ENCODE results near the gene SLC22A17. TPM values are rescaled to one million over a fixed set of nuclear protein-coding genes. Genes with fewer than 3 reads are reported as not detected.
"Not testable (repeated sequence)": the region's sequence is repeated elsewhere in the genome, so short reads cannot be mapped to it uniquely, and the experiment has no call there.

The SLC22A17 gene
- total RNA-seq, 3 donors from 2014 or later: 2.0 to 2.4 (median 2.3) TPM

- peaks cover under 1% of the 10 kb centered on the region for H3K4me1 Mint-ChIP-seq (ENCODE audit: low read depth)
- H3K9me3 Mint-ChIP-seq: no peaks in the 10 kb centered on the region
- no peak for ATAC-seq
- H3K36me3 Mint-ChIP-seq (ENCODE audit: insufficient read depth): no peaks in the 10 kb centered on the region
- no peak for DNase-seq
- H3K27me3 Mint-ChIP-seq (ENCODE audit: low read depth): peaks cover 18% of the 10 kb centered on the region
- H3K4me3 Mint-ChIP-seq: no peak overlapping the region
Measured at GRCh38 chr14:23347406-23348296, 5.0 kb downstream of the SLC22A17 start.

GRCh38 chr14:23346693-23347405, 5.8 kb downstream of the SLC22A17 start:
- Mint-ChIP-seq H3K4me3 (no peak overlapping the region), H3K27me3 (ENCODE audit: low read depth) (peaks cover 18% of the 10 kb centered on the region), H3K36me3 (ENCODE audit: insufficient read depth) (no peaks in the 10 kb centered on the region), H3K9me3 (no peaks in the 10 kb centered on the region), H3K4me1 (ENCODE audit: low read depth) (no peaks in the 10 kb centered on the region)
- DNase-seq (no peak), ATAC-seq (no peak)

GRCh38 chr14:23345987-23346692, 6.5 kb downstream of the SLC22A17 start:
- Mint-ChIP-seq H3K4me1 (ENCODE audit: low read depth) (no peaks in the 10 kb centered on the region), H3K4me3 (no peak overlapping the region), H3K36me3 (ENCODE audit: insufficient read depth) (no peaks in the 10 kb centered on the region), H3K9me3 (no peaks in the 10 kb centered on the region), H3K27me3 (ENCODE audit: low read depth) (peaks cover 14% of the 10 kb centered on the region)
- ATAC-seq (no peak), DNase-seq (no peak)

- Mint-ChIP-seq H3K4me3 (no peak overlapping the region), H3K36me3 (ENCODE audit: insufficient read depth) (no peaks in the 10 kb centered on the region), H3K27me3 (ENCODE audit: low read depth) (peaks cover 4% of the 10 kb centered on the region), H3K9me3 (no peaks in the 10 kb centered on the region), H3K4me1 (ENCODE audit: low read depth) (no peaks in the 10 kb centered on the region)
- DNase-seq (no peak), ATAC-seq (no peak)
Measured at GRCh38 chr14:23344481-23344880, 8.2 kb downstream of the SLC22A17 start.

- H3K9me3 Mint-ChIP-seq: no peaks in the 10 kb centered on the region
- no peak for DNase-seq
- no peak for ATAC-seq
- H3K4me3 Mint-ChIP-seq: no peak overlapping the region
- no peaks in the 10 kb centered on the region for H3K36me3 Mint-ChIP-seq (ENCODE audit: insufficient read depth)
- H3K27me3 Mint-ChIP-seq (ENCODE audit: low read depth): peaks cover 20% of the 10 kb centered on the region
- no peaks in the 10 kb centered on the region for H3K4me1 Mint-ChIP-seq (ENCODE audit: low read depth)
Measured at GRCh38 chr14:23339506-23340268, 13.0 kb downstream of the SLC22A17 start.

- Mint-ChIP-seq H3K36me3 (ENCODE audit: insufficient read depth) (no peaks in the 10 kb centered on the region), H3K9me3 (no peaks in the 10 kb centered on the region), H3K4me3 (no peak overlapping the region), H3K4me1 (ENCODE audit: low read depth) (no peaks in the 10 kb centered on the region), H3K27me3 (ENCODE audit: low read depth) (peaks cover 21% of the 10 kb centered on the region)
- DNase-seq: no peak
- ATAC-seq: no peak
Measured at GRCh38 chr14:23335623-23336022, 17.1 kb downstream of the SLC22A17 start.

- Mint-ChIP-seq H3K27me3 (ENCODE audit: low read depth) (no peaks in the 10 kb centered on the region), H3K36me3 (ENCODE audit: insufficient read depth) (peaks cover 18% of the 10 kb centered on the region), H3K4me3 (no peak overlapping the region), H3K9me3 (no peaks in the 10 kb centered on the region), H3K4me1 (ENCODE audit: low read depth) (peaks cover 7% of the 10 kb centered on the region)
- peak; percentile 87 to 89 for ATAC-seq
- peak; percentile 62 for DNase-seq
Measured at GRCh38 chr14:23327947-23328744, 24.5 kb downstream of the SLC22A17 start.

- H3K4me3 Mint-ChIP-seq: no peak overlapping the region
- no peak for ATAC-seq
- peaks cover 16% of the 10 kb centered on the region for H3K4me1 Mint-ChIP-seq (ENCODE audit: low read depth)
- H3K27me3 Mint-ChIP-seq (ENCODE audit: low read depth): no peaks in the 10 kb centered on the region
- DNase-seq: no peak
- peaks cover 27% of the 10 kb centered on the region for H3K36me3 Mint-ChIP-seq (ENCODE audit: insufficient read depth)
- H3K9me3 Mint-ChIP-seq: no peaks in the 10 kb centered on the region
Measured at GRCh38 chr14:23326491-23327332, 26.0 kb downstream of the SLC22A17 start.

- Mint-ChIP-seq H3K4me1 (ENCODE audit: low read depth) (peaks cover 18% of the 10 kb centered on the region), H3K36me3 (ENCODE audit: insufficient read depth) (peaks cover 27% of the 10 kb centered on the region)
- not testable (repeated sequence) for ATAC-seq; H3K27me3 Mint-ChIP-seq (ENCODE audit: low read depth); H3K9me3 Mint-ChIP-seq; DNase-seq; H3K4me3 Mint-ChIP-seq
Measured at GRCh38 chr14:23325746-23326145, 26.9 kb downstream of the SLC22A17 start.

- Mint-ChIP-seq H3K4me1 (ENCODE audit: low read depth) (peaks cover 25% of the 10 kb centered on the region), H3K36me3 (ENCODE audit: insufficient read depth) (peaks cover 27% of the 10 kb centered on the region), H3K4me3 (no peak overlapping the region), H3K9me3 (no peaks in the 10 kb centered on the region), H3K27me3 (ENCODE audit: low read depth) (no peaks in the 10 kb centered on the region)
- ATAC-seq (no peak), DNase-seq (no peak)
Measured at GRCh38 chr14:23324993-23325392, 27.7 kb downstream of the SLC22A17 start.

- Mint-ChIP-seq H3K4me1 (ENCODE audit: low read depth) (peaks cover 29% of the 10 kb centered on the region), H3K9me3 (no peaks in the 10 kb centered on the region), H3K36me3 (ENCODE audit: insufficient read depth) (peaks cover 27% of the 10 kb centered on the region), H3K27me3 (ENCODE audit: low read depth) (no peaks in the 10 kb centered on the region), H3K4me3 (no peak overlapping the region)
- ATAC-seq: no peak
- DNase-seq: no peak
Measured at GRCh38 chr14:23324455-23324846, 28.2 kb downstream of the SLC22A17 start.

- DNase-seq (no peak), ATAC-seq (no peak)
- no peaks in the 10 kb centered on the region for H3K27me3 Mint-ChIP-seq (ENCODE audit: low read depth)
- peaks cover 27% of the 10 kb centered on the region for H3K36me3 Mint-ChIP-seq (ENCODE audit: insufficient read depth)
- no peaks in the 10 kb centered on the region for H3K9me3 Mint-ChIP-seq
- H3K4me1 Mint-ChIP-seq (ENCODE audit: low read depth): peaks cover 29% of the 10 kb centered on the region
- H3K4me3 Mint-ChIP-seq: no peak overlapping the region
Measured at GRCh38 chr14:23323838-23324454, 28.7 kb downstream of the SLC22A17 start.

All from activated T-cell treated with anti-CD3 and anti-CD28 coated beads, Interleukin-2, amount 50 U/mL, for 4 hours (primary cell).